Renal cortex interstitium (tissue), 11 donors: ENCODE results near the gene GAPVD1. TPM values are rescaled to one million over a fixed set of nuclear protein-coding genes. Genes with fewer than 3 reads are reported as not detected.
"Not testable (repeated sequence)": the region's sequence is repeated elsewhere in the genome, so short reads cannot be mapped to it uniquely, and the experiment has no call there.

Experiments used
- DNase-seq, 11 donors: peaks; one replicate each; pipeline ENCODE4 v3.0.0-alpha.2; 2013; ENCODE audit warnings: low read depth in 9 of 11, low spot score in 4 of 11; ENCODE audit errors: extremely low read depth in 1 of 11
- polyA plus RNA-seq, 3 donors: library from polyadenylated mRNA; unstranded; fragments of 120-200 nt; gene quantifications; one replicate each; pipeline ENCODE4 v1.2.1, GENCODE V29; 2013; ENCODE audit not compliant: insufficient read length in 3 of 3

Gene GAPVD1
- polyA plus RNA-seq, 3 donors: 28.5 to 36.2 (median 31.9) TPM

GRCh38 chr9:125241863-125242739 lies 19.5 kb upstream of the GAPVD1 start:
- DNase-seq: peak in 1 of 11 donors; percentile 13

DNA sequence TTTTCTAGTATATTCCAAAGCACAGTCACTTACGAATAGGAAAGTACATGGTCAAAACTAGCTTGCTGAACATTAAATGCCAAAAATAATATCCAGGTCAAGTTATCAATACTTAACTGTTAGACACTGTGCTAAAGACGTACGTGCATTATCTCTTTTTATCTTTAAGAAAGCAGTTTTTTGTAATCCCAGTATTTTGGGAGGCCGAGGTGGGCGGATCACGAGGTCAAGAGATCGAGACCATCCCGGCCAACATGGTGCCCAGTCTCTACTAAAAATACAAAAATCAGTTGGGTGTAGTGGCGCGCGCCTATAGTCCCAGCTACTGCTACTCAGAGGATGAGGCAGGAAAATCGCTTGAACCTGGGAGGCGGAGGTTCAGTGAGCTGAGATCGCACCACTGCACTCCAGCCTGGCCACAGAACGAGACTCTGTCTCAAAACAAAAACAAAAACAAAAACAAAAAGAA lies 17.8 kb upstream of the GAPVD1 start:
- no peak for DNase-seq

DNA sequence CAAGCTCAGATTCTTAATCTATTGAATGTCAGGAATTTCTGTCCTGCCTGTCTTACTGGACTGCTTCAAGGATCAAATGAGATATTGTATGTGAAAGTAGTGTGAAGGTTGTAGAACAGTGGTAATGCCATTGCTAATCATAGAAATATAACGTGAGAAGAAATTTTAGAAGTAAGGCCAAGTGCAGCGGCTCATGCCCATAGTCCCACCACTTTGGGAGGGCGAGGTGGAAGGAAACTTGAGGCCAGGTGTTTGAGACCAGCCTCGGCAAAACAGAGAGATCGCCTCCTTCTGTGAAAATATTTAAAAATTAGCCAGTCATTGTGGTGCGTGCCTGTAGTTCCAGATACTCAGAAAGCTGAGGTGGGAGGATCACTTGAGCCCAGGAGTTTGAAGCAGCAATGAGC lies 15.4 kb upstream of the GAPVD1 start:
- DNase-seq: no peak

GRCh38 chr9:125254231-125254630 lies 7.4 kb upstream of the GAPVD1 start:
- no peak for DNase-seq

DNA sequence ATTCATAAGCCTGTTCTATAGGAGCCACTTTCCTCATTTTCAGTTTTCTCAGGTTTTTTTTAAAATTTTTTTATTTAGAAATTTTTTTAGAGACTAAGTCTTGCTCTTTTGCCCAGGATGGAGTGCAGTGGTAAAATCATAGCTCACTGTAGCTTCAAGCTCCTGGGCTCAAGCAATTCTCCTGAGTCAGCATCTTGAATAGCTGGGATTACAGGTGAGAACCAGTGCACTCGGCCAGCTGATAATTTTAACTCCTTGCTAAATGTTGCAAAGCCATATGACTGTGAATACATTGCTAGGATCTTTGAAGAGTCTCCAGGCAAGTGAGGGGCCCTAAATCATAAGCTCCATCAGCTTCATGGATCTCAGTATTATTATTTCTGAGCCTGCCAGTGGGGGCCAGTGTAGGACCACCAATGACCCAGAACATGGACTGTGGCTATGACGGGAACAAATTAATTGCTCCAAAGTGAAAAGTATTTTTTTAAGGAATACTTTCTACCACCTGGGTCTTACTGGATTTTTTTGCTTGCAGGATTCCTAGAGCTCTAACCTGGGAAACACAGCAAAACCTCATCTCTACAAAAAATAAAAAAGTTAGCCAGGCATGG lies 5.7 kb upstream of the GAPVD1 start:
- peak in 1 of 11 donors; percentile 12 for DNase-seq

DNA sequence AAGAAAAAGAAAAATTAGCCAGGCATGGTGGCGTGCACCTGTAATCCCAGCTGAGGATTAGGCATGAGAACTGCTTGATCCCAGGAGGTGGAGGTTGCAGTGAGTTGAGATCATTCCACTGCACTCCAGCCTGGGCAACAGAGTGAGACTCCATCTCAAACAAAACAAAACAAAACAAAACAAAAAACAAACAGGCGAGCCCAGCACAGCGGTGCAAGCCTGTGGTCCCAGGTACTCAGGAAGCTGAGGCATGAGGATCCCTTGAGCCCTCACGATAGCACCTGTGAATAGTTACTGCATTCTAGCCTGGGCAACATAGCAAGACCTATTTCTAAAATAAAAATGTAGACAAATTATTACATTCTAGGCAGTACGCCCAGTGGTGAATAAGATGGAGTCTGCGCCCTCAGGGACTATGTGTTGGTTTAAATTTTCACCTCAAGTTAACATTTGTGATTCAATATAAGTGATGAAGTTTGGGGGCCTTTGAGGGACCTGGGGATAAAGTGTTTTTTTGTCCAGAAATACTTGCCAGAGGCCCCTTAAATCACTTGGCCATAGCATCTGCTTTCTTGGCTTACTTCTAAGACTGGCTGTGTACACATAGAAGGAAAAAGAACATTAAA lies 3.4 kb upstream of the GAPVD1 start:
- no peak for DNase-seq

DNA sequence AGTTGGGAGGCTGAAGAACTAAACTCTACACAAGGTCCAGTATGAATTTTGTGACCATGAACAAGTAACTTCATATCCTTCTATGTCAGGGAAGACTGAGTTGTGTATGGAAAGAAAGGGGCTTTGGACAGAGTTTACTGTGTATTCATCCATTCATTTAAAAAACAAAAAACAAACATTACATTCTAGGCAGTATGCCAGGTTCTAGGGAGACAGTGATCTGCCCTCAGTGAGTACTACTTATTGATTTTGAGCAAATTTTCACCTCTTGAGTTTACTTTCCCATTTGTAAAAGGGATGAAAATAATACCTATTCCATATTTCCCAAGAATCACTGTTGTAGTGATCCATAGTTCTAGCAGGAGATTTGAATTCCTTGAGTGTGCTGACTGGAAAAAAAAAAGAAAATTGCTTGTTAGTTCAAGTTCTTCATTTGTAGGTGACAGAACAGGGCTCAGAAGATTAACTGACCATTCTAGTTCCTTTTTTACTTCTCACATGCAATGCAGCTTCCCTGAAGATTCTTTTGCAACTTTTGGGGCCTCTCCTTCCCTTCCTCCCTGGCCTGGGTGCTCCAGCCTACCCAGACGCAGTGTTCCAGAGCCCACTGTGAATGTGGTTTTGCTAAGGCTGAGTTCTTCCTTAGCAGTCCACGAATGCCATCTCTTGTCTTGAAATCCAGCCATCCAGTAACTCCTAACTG lies 2.6 kb upstream of the GAPVD1 start:
- no peak for DNase-seq

DNA sequence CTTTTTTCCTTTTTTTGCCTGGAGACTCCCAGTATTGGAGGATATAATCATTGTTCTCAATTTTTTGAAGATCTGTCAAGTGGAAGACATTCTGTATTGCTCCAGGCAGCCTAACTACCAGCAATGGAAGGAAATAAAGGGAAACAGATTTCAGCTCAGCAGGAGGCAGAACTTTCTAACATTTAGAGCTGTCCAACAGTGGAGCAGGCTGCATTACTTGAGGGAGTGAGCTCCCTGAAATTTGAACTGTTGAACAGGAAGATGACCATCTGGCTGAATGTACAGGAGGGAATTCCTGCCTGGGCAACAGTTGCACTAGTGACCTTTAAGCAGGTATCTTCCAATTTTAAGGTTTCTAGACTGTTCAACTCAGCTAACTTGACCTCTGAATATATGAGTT lies 1.1 kb upstream of the GAPVD1 start:
- DNase-seq: no peak

DNA sequence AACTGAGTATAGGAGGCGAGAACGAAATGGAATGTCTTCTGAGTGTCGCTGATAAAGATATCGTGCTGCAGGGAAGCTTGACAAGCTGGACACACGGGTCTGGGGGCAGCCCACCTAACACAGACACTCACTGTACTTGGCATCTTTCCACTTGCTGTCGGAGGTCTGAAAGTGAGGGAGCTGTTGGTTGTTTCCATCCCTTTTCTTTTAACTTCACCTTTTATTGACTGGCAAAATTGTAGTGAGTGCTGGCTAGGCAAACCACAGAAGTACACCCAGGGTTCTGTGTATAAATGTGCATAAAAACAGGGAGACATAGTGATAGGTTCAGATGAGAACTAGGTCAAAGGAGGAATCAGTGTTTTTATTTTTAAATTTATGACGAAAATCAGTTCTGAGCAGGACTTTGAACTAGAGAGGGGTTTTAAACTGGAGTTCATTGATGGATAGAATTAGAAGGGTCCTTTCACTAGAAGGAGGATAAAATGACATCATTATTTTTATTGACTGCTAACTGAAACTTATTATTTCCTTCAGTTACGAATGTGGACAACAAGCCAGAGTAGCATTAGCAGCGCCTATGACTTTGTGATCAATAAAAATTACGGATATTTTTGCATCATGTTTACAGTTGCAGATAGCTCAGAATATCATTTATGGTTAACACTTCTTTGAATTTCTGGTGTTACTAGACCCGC lies 817 bp downstream of the GAPVD1 start:
- DNase-seq: peak in 5 of 11 donors; percentile 23 to 37 (median 30)

- not testable (repeated sequence) for DNase-seq
Measured at GRCh38 chr9:125264068-125264467, 2.4 kb downstream of the GAPVD1 start.

DNA sequence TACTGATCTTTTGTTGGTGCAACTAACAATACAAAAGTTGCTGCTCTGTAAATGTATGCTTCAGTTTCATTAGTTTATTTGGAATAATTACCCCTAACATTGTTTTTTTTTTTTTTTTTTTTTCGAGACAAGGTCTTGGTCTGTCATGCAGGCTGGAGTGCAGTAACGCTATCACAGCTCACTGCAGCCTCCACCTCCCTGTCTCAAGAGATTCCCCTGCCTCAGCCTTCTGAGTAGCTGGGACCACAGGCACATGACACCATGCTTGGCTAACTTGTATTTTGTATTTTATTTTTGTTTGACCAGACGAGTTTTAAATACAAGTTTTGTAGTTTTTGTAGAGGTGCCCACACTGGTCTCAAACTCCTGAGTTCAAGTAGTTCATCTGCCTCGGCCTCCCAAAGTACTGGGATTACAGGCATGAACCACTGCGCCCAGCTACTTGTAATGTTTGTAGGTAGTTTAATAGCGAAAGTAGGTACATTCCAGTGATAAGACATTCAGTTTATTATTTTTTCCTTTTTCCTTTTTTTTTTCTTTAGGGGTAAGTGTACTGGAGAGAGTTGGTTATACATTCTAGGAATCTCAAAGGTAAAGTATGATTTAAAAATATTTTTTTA lies 6.9 kb downstream of the GAPVD1 start:
- no peak for DNase-seq

GRCh38 chr9:125269014-125269397 lies 7.4 kb downstream of the GAPVD1 start:
- no peak for DNase-seq

DNA sequence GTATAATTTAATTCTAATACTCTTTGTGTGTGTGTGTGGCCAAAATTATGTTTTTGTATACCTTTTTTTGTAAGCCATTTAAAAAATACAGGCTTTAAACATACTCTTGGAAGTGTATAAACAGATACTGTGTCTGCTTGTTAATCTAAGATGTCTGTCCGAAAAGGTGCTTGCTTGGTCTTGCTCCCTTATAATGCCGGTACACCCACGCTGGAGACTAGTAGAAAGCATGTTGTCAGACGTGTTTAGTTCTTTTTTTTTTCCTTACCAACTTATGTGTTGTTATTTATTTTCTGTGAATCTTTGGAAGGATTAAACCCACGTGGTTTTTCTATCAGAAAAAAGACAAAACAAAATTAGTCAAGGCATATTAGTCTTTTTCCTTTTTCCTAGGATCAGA lies 9.5 kb downstream of the GAPVD1 start:
- no peak for DNase-seq

DNA sequence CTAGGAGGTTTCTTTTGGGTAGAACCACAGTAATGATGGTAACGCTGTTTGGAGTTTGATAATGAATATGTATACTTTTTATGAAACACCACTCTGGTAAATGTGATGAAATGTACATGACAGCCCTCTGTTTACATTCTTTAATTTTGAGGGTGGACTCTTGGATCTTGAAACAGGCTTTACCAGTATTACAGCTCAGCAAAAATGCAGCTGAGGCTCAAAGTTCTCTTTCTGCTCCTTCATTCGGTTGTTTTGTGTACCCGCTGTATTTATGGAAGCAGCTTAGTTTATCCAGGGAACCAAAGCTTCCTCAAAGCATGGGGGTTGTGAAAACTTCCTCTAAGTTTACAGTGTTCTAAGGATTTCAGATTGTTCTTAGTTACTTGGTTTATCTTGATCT lies 11.1 kb downstream of the GAPVD1 start:
- peak in 1 of 11 donors; percentile 21 for DNase-seq

GRCh38 chr9:125276771-125277170 lies 15.1 kb downstream of the GAPVD1 start:
- no peak for DNase-seq

DNA sequence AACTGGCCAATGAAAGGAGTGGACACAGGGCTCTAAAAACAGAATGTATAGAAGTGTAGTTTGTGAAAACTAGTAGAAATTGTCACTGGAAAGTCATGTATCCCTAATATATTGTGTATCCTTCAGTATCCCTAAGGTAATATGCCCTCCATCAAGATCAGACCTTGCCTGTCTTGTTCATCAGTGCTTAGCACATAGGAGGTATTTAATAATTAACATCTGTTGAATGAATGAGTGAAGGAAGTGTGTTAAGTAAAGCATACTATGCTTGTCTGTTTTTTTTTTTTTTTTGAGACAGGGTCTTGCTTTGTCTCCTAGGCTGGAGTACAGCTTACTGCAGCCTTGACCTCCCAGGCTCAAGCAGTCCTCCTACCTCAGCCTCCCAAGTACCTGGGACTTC lies 15.8 kb downstream of the GAPVD1 start:
- DNase-seq: no peak

- DNase-seq: no peak
Measured at GRCh38 chr9:125280945-125281344, 19.3 kb downstream of the GAPVD1 start.

DNA sequence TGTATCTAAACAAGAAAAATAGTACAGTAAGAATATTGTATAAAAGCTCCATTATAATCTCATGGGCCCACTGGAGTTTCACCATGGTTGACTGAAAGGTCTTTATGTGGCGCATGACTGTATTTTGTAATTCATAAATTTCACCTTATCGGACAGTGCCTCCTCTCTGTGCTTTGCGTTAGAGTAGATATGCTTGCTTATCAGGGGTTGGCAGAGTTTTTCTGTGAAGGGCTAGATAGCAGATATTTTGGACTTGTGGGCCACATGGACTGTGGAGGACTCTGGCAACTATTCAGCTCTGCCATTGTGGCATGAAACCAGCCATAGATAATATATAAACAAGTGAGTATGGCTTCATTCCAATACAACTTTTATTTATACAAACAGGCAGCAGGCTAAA lies 23.2 kb downstream of the GAPVD1 start:
- no peak for DNase-seq
